ENCODE results near the gene OR52W1. TPM values are rescaled to one million over a fixed set of nuclear protein-coding genes. Genes with fewer than 3 reads are reported as not detected.
"Not testable (repeated sequence)": the region's sequence is repeated elsewhere in the genome, so short reads cannot be mapped to it uniquely, and the experiment has no call there.

Gene OR52W1
- total RNA-seq, 1 donor from 2014 or later: not detected

GRCh38 chr11:6240139-6240538 lies 41.1 kb downstream of the OR52W1 start:
- DNase-seq (ENCODE audit: extremely low spot score, unreplicated experiment): no peak
- peaks cover 29% of the 10 kb centered on the region for H3K27me3 Mint-ChIP-seq (ENCODE audit: unreplicated experiment)
- peaks cover 3% of the 10 kb centered on the region for H3K4me1 Mint-ChIP-seq (ENCODE audit: unreplicated experiment)

GRCh38 chr11:6240781-6241180 lies 41.8 kb downstream of the OR52W1 start:
- no peak overlapping the region for H3K27ac Mint-ChIP-seq (ENCODE audit: unreplicated experiment)
- no peak for TF ChIP-seq CTCF (IDR thresholded peaks at IDR 0.05)
- H3K4me3 Mint-ChIP-seq (ENCODE audit: unreplicated experiment): no peak overlapping the region
- H3K9me3 Mint-ChIP-seq (ENCODE audit: unreplicated experiment): no peaks in the 10 kb centered on the region
- H3K27me3 Mint-ChIP-seq (ENCODE audit: unreplicated experiment): peaks cover 34% of the 10 kb centered on the region
- H3K4me1 Mint-ChIP-seq (ENCODE audit: unreplicated experiment): no peaks in the 10 kb centered on the region
- H3K36me3 Mint-ChIP-seq (ENCODE audit: unreplicated experiment): no peaks in the 10 kb centered on the region
- no peak for DNase-seq (ENCODE audit: extremely low spot score, unreplicated experiment)

More at GRCh38 chr11:6240139-6240538, 41.1 kb downstream of the OR52W1 start:
- Mint-ChIP-seq H3K4me3 (ENCODE audit: unreplicated experiment) (no peak overlapping the region), H3K27ac (ENCODE audit: unreplicated experiment) (no peak overlapping the region), H3K36me3 (ENCODE audit: unreplicated experiment) (no peaks in the 10 kb centered on the region), H3K9me3 (ENCODE audit: unreplicated experiment) (no peaks in the 10 kb centered on the region)
- no peak for TF ChIP-seq CTCF (IDR thresholded peaks at IDR 0.05)

- Mint-ChIP-seq H3K27ac (ENCODE audit: unreplicated experiment) (no peak overlapping the region), H3K4me3 (ENCODE audit: unreplicated experiment) (no peak overlapping the region), H3K36me3 (ENCODE audit: unreplicated experiment) (no peaks in the 10 kb centered on the region), H3K9me3 (ENCODE audit: unreplicated experiment) (no peaks in the 10 kb centered on the region), H3K27me3 (ENCODE audit: unreplicated experiment) (peaks cover 34% of the 10 kb centered on the region), H3K4me1 (ENCODE audit: unreplicated experiment) (no peaks in the 10 kb centered on the region)
- TF ChIP-seq CTCF (IDR thresholded peaks at IDR 0.05): no peak
- DNase-seq (ENCODE audit: extremely low spot score, unreplicated experiment): no peak
Observed at GRCh38 chr11:6241316-6241715, 42.3 kb downstream of the OR52W1 start.

- Mint-ChIP-seq H3K27me3 (ENCODE audit: unreplicated experiment) (peaks cover 51% of the 10 kb centered on the region), H3K27ac (ENCODE audit: unreplicated experiment) (no peak overlapping the region), H3K4me1 (ENCODE audit: unreplicated experiment) (no peaks in the 10 kb centered on the region), H3K4me3 (ENCODE audit: unreplicated experiment) (no peak overlapping the region), H3K36me3 (ENCODE audit: unreplicated experiment) (no peaks in the 10 kb centered on the region), H3K9me3 (ENCODE audit: unreplicated experiment) (no peaks in the 10 kb centered on the region)
- no peak for TF ChIP-seq CTCF (IDR thresholded peaks at IDR 0.05)
- no peak for DNase-seq (ENCODE audit: extremely low spot score, unreplicated experiment)
Observed at GRCh38 chr11:6245536-6245935, 46.5 kb downstream of the OR52W1 start.

GRCh38 chr11:6248248-6248647 lies 49.2 kb downstream of the OR52W1 start:
- H3K36me3 Mint-ChIP-seq (ENCODE audit: unreplicated experiment): no peaks in the 10 kb centered on the region
- no peaks in the 10 kb centered on the region for H3K4me1 Mint-ChIP-seq (ENCODE audit: unreplicated experiment)
- H3K9me3 Mint-ChIP-seq (ENCODE audit: unreplicated experiment): no peaks in the 10 kb centered on the region
- TF ChIP-seq CTCF (IDR thresholded peaks at IDR 0.05): no peak
- no peak for DNase-seq (ENCODE audit: extremely low spot score, unreplicated experiment)
- H3K4me3 Mint-ChIP-seq (ENCODE audit: unreplicated experiment): no peak overlapping the region
- no peak overlapping the region for H3K27ac Mint-ChIP-seq (ENCODE audit: unreplicated experiment)
- peaks cover 40% of the 10 kb centered on the region for H3K27me3 Mint-ChIP-seq (ENCODE audit: unreplicated experiment)

- H3K27ac Mint-ChIP-seq (ENCODE audit: unreplicated experiment); H3K4me1 Mint-ChIP-seq (ENCODE audit: unreplicated experiment); DNase-seq (ENCODE audit: extremely low spot score, unreplicated experiment); H3K36me3 Mint-ChIP-seq (ENCODE audit: unreplicated experiment); H3K9me3 Mint-ChIP-seq (ENCODE audit: unreplicated experiment); H3K4me3 Mint-ChIP-seq (ENCODE audit: unreplicated experiment): not testable (repeated sequence)
- H3K27me3 Mint-ChIP-seq (ENCODE audit: unreplicated experiment): peaks cover 34% of the 10 kb centered on the region
Observed at GRCh38 chr11:6248897-6249296, 49.9 kb downstream of the OR52W1 start.
